Progenitor cell of endocrine pancreas (in vitro differentiated cells): ENCODE results near the gene RAB3GAP2. TPM values are rescaled to one million over a fixed set of nuclear protein-coding genes. Genes with fewer than 3 reads are reported as not detected.
A peak's percentile ranks its signal among the peaks of the same experiment; 100 is the strongest.

Experiments used
- DNase-seq: peaks from one replicate; pipeline ENCODE4 v3.0.0; 2021; ENCODE audit warnings: low spot score; ENCODE audit not compliant: unreplicated experiment
- H3K27ac Mint-ChIP-seq: 2 replicates; pipeline ENCODE4 v1.8.0; 2021; ENCODE audit warnings: mild to moderate bottlenecking, moderate library complexity, mixed read lengths
- H3K27me3 Mint-ChIP-seq: 2 replicates; pipeline ENCODE4 v1.8.0; 2021; ENCODE audit warnings: mixed read lengths
- H3K36me3 Mint-ChIP-seq: 2 replicates; pipeline ENCODE4 v1.8.0; 2022; ENCODE audit warnings: mixed read lengths; ENCODE audit not compliant: insufficient read depth
- H3K4me1 Mint-ChIP-seq: 2 replicates; pipeline ENCODE4 v1.8.0; 2021; ENCODE audit warnings: low read depth, mixed read lengths
- H3K4me3 Mint-ChIP-seq: 2 replicates; pipeline ENCODE4 v1.8.0; 2021; ENCODE audit warnings: low read depth, mild to moderate bottlenecking, moderate library complexity, mixed read lengths
- H3K9me3 Mint-ChIP-seq: 2 replicates; pipeline ENCODE4 v1.8.0; 2021; ENCODE audit warnings: low read depth, mixed read lengths
- CTCF ChIP-seq: fragments of 200-600 bp; sonication (generic); IDR thresholded peaks from one replicate; pipeline ENCODE4 v1.5.0; 2021; ENCODE audit warnings: antibody characterized with exemption, mild to moderate bottlenecking; ENCODE audit not compliant: unreplicated experiment
- total RNA-seq: library from RNA; stranded (reverse); gene quantifications from 2 replicates; pipeline ENCODE4 v1.2.1, GENCODE V29; 2021

Gene RAB3GAP2
- total RNA-seq, 1 donor from 2014 or later: 47.9 TPM

- peaks cover 20% of the 10 kb centered on the region for H3K36me3 Mint-ChIP-seq
- peaks cover 5% of the 10 kb centered on the region for H3K4me1 Mint-ChIP-seq
- DNase-seq: no peak
- TF ChIP-seq CTCF: no peak
- no peaks in the 10 kb centered on the region for H3K27me3 Mint-ChIP-seq
- H3K27ac Mint-ChIP-seq: peak overlapping the region; percentile 6
- no peaks in the 10 kb centered on the region for H3K9me3 Mint-ChIP-seq
- H3K4me3 Mint-ChIP-seq: no peak overlapping the region
Measured at GRCh38 chr1:220227393-220227792, 44.9 kb downstream of the RAB3GAP2 start.

- H3K27me3 Mint-ChIP-seq: no peaks in the 10 kb centered on the region
Measured at GRCh38 chr1:220226752-220227151, 45.5 kb downstream of the RAB3GAP2 start.

GRCh38 chr1:220225957-220226356, 46.3 kb downstream of the RAB3GAP2 start:
- no peak for TF ChIP-seq CTCF
- Mint-ChIP-seq H3K4me3 (no peak overlapping the region), H3K27ac (no peak overlapping the region), H3K27me3 (no peaks in the 10 kb centered on the region), H3K9me3 (no peaks in the 10 kb centered on the region), H3K4me1 (peaks cover 6% of the 10 kb centered on the region), H3K36me3 (peaks cover 14% of the 10 kb centered on the region)
- DNase-seq: no peak

More at GRCh38 chr1:220226752-220227151, 45.5 kb downstream of the RAB3GAP2 start:
- H3K4me3 Mint-ChIP-seq: no peak overlapping the region
- H3K27ac Mint-ChIP-seq: no peak overlapping the region
- peaks cover 20% of the 10 kb centered on the region for H3K36me3 Mint-ChIP-seq
- no peak for TF ChIP-seq CTCF
- H3K4me1 Mint-ChIP-seq: peaks cover 6% of the 10 kb centered on the region
- DNase-seq: no peak
- no peaks in the 10 kb centered on the region for H3K9me3 Mint-ChIP-seq

GRCh38 chr1:220224611-220225124, 47.6 kb downstream of the RAB3GAP2 start:
- Mint-ChIP-seq H3K9me3 (no peaks in the 10 kb centered on the region), H3K36me3 (peaks cover 9% of the 10 kb centered on the region)

GRCh38 chr1:220224033-220224432, 48.2 kb downstream of the RAB3GAP2 start:
- Mint-ChIP-seq H3K4me1 (peaks cover 6% of the 10 kb centered on the region), H3K27me3 (no peaks in the 10 kb centered on the region), H3K36me3 (peaks cover 9% of the 10 kb centered on the region), H3K27ac (no peak overlapping the region), H3K4me3 (no peak overlapping the region), H3K9me3 (no peaks in the 10 kb centered on the region)
- no peak for TF ChIP-seq CTCF
- DNase-seq: no peak

More at GRCh38 chr1:220224611-220225124, 47.6 kb downstream of the RAB3GAP2 start:
- H3K4me1 Mint-ChIP-seq: peaks cover 6% of the 10 kb centered on the region
- DNase-seq: no peak
- H3K27ac Mint-ChIP-seq: peak overlapping the region; percentile 80
- TF ChIP-seq CTCF: no peak
- no peak overlapping the region for H3K4me3 Mint-ChIP-seq
- H3K27me3 Mint-ChIP-seq: no peaks in the 10 kb centered on the region
